Body of pancreas (tissue), 4 donors: Measurements from ENCODE around the gene ARRB1.

Experiments used
- POLR2A ChIP-seq, 3 donors: fragments of 450-650 bp; IDR thresholded peaks; one replicate each; pipeline ENCODE4 v1.6.1; 2016; ENCODE audit warnings: antibody characterized with exemption in 3 of 3, mild to moderate bottlenecking in 2 of 3
- TF ChIP-seq, protein P1 (sequence below), 7 experiments: fragments of 450-650 bp in 4 of 7; fragments of 200-600 bp in 3 of 7; sonication (generic) in 3 of 7; IDR thresholded peaks; one replicate each; pipeline ENCODE4 v1.5.1; 2016 to 2019; ENCODE audit warnings: antibody characterized with exemption in 7 of 7

DNA sequence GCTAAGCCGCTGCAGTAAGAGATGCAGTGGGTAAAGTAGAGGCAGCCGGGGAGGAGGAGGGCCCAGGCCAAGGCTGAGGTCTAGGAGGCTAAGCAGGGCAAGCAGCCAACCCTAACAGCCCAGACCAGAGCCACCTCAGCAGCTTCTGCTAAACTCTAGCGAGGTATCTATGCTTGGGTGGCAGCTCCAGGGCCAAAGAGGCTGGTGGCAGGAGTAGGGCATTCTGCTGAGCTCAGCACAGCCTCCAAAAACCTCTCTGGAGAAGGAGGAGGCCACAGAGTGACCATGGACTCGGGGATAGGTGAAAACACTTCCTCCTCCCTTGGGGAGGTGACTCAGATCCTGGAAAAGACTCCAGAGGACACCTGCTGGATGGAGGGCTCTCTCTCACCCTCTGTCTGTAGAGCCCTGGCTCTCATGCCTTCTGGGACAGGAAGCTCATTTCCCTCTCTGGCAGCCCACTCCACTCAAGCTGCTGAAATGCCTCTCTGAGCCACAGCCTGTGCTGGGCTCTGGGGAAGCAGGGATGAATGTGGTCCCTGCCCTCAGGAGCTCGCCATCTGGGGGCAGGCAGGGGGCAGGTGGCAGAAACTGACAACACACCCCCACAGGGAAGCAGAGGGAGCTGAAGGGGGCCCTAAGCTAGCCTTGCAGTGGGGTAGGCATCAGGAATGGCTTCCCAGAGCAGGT is 127.4 kb downstream of the ARRB1 start:
- TF ChIP-seq, protein P1, sequence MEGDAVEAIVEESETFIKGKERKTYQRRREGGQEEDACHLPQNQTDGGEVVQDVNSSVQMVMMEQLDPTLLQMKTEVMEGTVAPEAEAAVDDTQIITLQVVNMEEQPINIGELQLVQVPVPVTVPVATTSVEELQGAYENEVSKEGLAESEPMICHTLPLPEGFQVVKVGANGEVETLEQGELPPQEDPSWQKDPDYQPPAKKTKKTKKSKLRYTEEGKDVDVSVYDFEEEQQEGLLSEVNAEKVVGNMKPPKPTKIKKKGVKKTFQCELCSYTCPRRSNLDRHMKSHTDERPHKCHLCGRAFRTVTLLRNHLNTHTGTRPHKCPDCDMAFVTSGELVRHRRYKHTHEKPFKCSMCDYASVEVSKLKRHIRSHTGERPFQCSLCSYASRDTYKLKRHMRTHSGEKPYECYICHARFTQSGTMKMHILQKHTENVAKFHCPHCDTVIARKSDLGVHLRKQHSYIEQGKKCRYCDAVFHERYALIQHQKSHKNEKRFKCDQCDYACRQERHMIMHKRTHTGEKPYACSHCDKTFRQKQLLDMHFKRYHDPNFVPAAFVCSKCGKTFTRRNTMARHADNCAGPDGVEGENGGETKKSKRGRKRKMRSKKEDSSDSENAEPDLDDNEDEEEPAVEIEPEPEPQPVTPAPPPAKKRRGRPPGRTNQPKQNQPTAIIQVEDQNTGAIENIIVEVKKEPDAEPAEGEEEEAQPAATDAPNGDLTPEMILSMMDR (IDR thresholded peaks at IDR 0.05), result no peak
- TF ChIP-seq POLR2A (IDR thresholded peaks at IDR 0.05), result no peak
